Lung (tissue), 12 donors: ENCODE results near the gene TMEM37. TPM values are rescaled to one million over a fixed set of nuclear protein-coding genes. Genes with fewer than 3 reads are reported as not detected.

ENCODE experiments used
- ATAC-seq: fragments of 200-7000 bp; cut with Tn5 transposase; one replicate; pipeline ENCODE4 v1.9.1; 2020; ENCODE audit warnings: moderate number of reproducible peaks; ENCODE audit not compliant: insufficient read depth, low FRiP score
- DNase-seq, 3 donors: peaks; one replicate each; pipeline ENCODE4 v3.0.0-alpha.2; 2013 to 2017
- H3K27ac ChIP-seq, 2 donors: one replicate each; pipeline ENCODE4 v1.5.1; 2013; ENCODE audit warnings: mild to moderate bottlenecking in 2 of 2, moderate library complexity in 2 of 2, control low read depth in 1 of 2, inconsistent platforms in 1 of 2, low read depth in 1 of 2, low read length in 1 of 2
- H3K27me3 ChIP-seq, 3 donors: one replicate each; pipeline ENCODE4 v1.5.1; 2013; ENCODE audit warnings: low read length in 2 of 3; ENCODE audit not compliant: control insufficient read depth in 3 of 3, insufficient read depth in 3 of 3
- H3K36me3 ChIP-seq, 4 donors: one replicate each; pipeline ENCODE4 v1.5.1; 2013; ENCODE audit warnings: low read length in 4 of 4, mild to moderate bottlenecking in 1 of 4, moderate library complexity in 1 of 4; ENCODE audit not compliant: control insufficient read depth in 4 of 4, insufficient read depth in 4 of 4
- H3K4me1 ChIP-seq, 5 donors: one replicate each; pipeline ENCODE4 v1.5.1; 2013; ENCODE audit warnings: low read length in 5 of 5, mild to moderate bottlenecking in 2 of 5, moderate library complexity in 1 of 5; ENCODE audit not compliant: control insufficient read depth in 5 of 5, insufficient read depth in 5 of 5
- H3K4me3 ChIP-seq: one replicate; pipeline ENCODE4 v1.5.1; 2013; ENCODE audit warnings: mild to moderate bottlenecking, control low read depth, moderate library complexity
- H3K9ac ChIP-seq, 2 donors: one replicate each; pipeline ENCODE4 v1.5.1; 2013; ENCODE audit warnings: low read length in 2 of 2, control low read depth in 1 of 2; ENCODE audit not compliant: insufficient read depth in 1 of 2
- H3K9me3 ChIP-seq, 4 donors: one replicate each; pipeline ENCODE4 v1.5.1; 2013; ENCODE audit warnings: low read length in 3 of 4, mild to moderate bottlenecking in 1 of 4, moderate library complexity in 1 of 4; ENCODE audit not compliant: control insufficient read depth in 4 of 4, insufficient read depth in 3 of 4
- WGBS, 2 donors: extraction: QIAGEN DNeasy Blood & Tissue Kit; methylation state at CpG; one replicate each; pipeline ENCODE4 v1.1.7; 2013; 5-methylcytosine and 5-hydroxymethylcytosine counted together
- polyA plus RNA-seq, 2 donors: library from polyadenylated mRNA; stranded (reverse); fragments of 200-250 nt; gene quantifications; one replicate each; pipeline ENCODE4 v1.2.1, GENCODE V29; 2013
- total RNA-seq, 2 donors: library from RNA; depleted of rRNA in 1 of 2; stranded (reverse); fragments of >200 nt in 1 of 2; gene quantifications; one replicate each; pipeline ENCODE4 v1.2.1, GENCODE V29; 2014 to 2021
- TF ChIP-seq, protein P1 (sequence below): IDR thresholded peaks from 2 replicates; pipeline ENCODE4 v1.5.1; 2012; ENCODE audit warnings: mild to moderate bottlenecking; ENCODE audit errors: control extremely low read depth, extremely low read depth
- donor health status: control.
- donor health status: control.
- donor health status: Bipolar disorder and iron deficiency.
- donor health status: healthy.
- donor health status: DM: yes; HTN: yes; CAD: no.

The TMEM37 gene
- total and polyA plus RNA-seq, 4 donors: 9.9 to 14.3 (median 12.1) TPM

- peaks cover 0 to 2% (median 0%) of the 10 kb centered on the region in 5 donors for H3K4me1 ChIP-seq
- no peaks in the 10 kb centered on the region for H3K9me3 ChIP-seq
- H3K4me3 ChIP-seq: no peak overlapping the region
- no peak for ATAC-seq
- H3K36me3 ChIP-seq: no peaks in the 10 kb centered on the region
- DNase-seq: no peak
- no peaks in the 10 kb centered on the region for H3K27me3 ChIP-seq
- no peak overlapping the region for H3K27ac ChIP-seq
- TF ChIP-seq, protein P1, sequence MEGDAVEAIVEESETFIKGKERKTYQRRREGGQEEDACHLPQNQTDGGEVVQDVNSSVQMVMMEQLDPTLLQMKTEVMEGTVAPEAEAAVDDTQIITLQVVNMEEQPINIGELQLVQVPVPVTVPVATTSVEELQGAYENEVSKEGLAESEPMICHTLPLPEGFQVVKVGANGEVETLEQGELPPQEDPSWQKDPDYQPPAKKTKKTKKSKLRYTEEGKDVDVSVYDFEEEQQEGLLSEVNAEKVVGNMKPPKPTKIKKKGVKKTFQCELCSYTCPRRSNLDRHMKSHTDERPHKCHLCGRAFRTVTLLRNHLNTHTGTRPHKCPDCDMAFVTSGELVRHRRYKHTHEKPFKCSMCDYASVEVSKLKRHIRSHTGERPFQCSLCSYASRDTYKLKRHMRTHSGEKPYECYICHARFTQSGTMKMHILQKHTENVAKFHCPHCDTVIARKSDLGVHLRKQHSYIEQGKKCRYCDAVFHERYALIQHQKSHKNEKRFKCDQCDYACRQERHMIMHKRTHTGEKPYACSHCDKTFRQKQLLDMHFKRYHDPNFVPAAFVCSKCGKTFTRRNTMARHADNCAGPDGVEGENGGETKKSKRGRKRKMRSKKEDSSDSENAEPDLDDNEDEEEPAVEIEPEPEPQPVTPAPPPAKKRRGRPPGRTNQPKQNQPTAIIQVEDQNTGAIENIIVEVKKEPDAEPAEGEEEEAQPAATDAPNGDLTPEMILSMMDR: no peak
- H3K9ac ChIP-seq: no peak overlapping the region
- 64 to 76% methylated on average over 2 of the region's 2 CpGs for WGBS, 2 donors
These were observed 28.4 kb downstream of the TMEM37 start for GRCh38 chr2:119460076-119460475.

- no peaks in the 10 kb centered on the region for H3K9me3 ChIP-seq
- H3K4me3 ChIP-seq: no peak overlapping the region
- H3K4me1 ChIP-seq: peaks cover 0 to 4% (median 0%) of the 10 kb centered on the region in 5 donors
- H3K9ac ChIP-seq: no peak overlapping the region
- ATAC-seq (no peak), DNase-seq (no peak)
- no peaks in the 10 kb centered on the region for H3K36me3 ChIP-seq
- no peaks in the 10 kb centered on the region for H3K27me3 ChIP-seq
- H3K27ac ChIP-seq: no peak overlapping the region
- TF ChIP-seq, protein P1: no peak
- 94 to 95% methylated on average over 5 of the region's 5 CpGs for WGBS, 2 donors
These were observed 30.2 kb downstream of the TMEM37 start for GRCh38 chr2:119461811-119462210.

GRCh38 chr2:119462574-119462973, 30.9 kb downstream of the TMEM37 start:
- Histone ChIP-seq H3K36me3 (no peaks in the 10 kb centered on the region), H3K9me3 (no peaks in the 10 kb centered on the region), H3K27me3 (no peaks in the 10 kb centered on the region), H3K9ac (no peak overlapping the region), H3K27ac (no peak overlapping the region), H3K4me3 (no peak overlapping the region), H3K4me1 (peaks cover 0 to 4% (median 0%) of the 10 kb centered on the region in 5 donors)
- WGBS, 2 donors: 95 to 96% methylated on average over 7 of the region's 7 CpGs
- DNase-seq: no peak
- ATAC-seq: no peak
- TF ChIP-seq, protein P1: no peak

DNA sequence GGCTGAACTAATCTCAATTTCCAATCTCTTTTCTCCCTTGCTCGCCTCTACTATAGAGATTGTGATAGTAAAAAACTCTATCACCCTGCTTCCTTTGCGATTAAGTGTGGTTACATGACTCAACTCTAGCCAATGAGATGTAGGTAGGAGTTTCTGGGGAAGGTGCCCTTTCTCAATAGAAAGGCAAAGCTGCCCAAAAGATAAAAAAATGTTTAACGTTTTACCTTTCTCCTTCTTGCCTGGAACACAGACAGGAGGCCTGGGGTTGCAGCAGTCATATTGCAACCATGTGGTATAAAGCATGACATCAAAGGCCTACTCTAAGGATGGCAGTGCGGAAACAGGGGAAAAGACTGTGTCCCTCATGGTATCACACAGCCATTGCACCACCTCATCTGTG, 31.5 kb downstream of the TMEM37 start:
- H3K9ac ChIP-seq: no peak overlapping the region
- DNase-seq: no peak
- no peak for ATAC-seq
- H3K9me3 ChIP-seq: no peaks in the 10 kb centered on the region
- TF ChIP-seq, protein P1: no peak
- no peak overlapping the region for H3K27ac ChIP-seq
- no peaks in the 10 kb centered on the region for H3K27me3 ChIP-seq
- H3K4me1 ChIP-seq: peaks cover 0 to 4% (median 0%) of the 10 kb centered on the region in 5 donors
- H3K36me3 ChIP-seq: no peaks in the 10 kb centered on the region
- 63 to 68% methylated on average over 4 of the region's 4 CpGs for WGBS, 2 donors
- no peak overlapping the region for H3K4me3 ChIP-seq
